Sigmoid colon (tissue), 7 donors: ENCODE results near the gene CAMKK1. TPM values are rescaled to one million over a fixed set of nuclear protein-coding genes. Genes with fewer than 3 reads are reported as not detected.

Experiments
- DNase-seq: peaks from one replicate; pipeline ENCODE4 v3.0.0-alpha.2; 2019
- H3K27ac ChIP-seq, 4 donors: fragments of 200-600 bp; sonication (generic); one replicate each; pipeline ENCODE4 v1.5.1; 2016 to 2019; ENCODE audit warnings: mild to moderate bottlenecking in 1 of 4
- H3K27me3 ChIP-seq, 3 donors: fragments of 200-600 bp; sonication (generic); one replicate each; pipeline ENCODE4 v1.5.1; 2019; ENCODE audit warnings: mild to moderate bottlenecking in 1 of 3
- H3K36me3 ChIP-seq, 4 donors: fragments of 200-600 bp; sonication (generic); one replicate each; pipeline ENCODE4 v1.5.1; 2016 to 2019
- H3K4me1 ChIP-seq, 4 donors: fragments of 200-600 bp; sonication (generic); one replicate each; pipeline ENCODE4 v1.5.1; 2017 to 2019
- H3K4me3 ChIP-seq, 4 donors: fragments of 200-600 bp; sonication (generic); one replicate each; pipeline ENCODE4 v1.5.1; 2017 to 2019; ENCODE audit warnings: mild to moderate bottlenecking in 2 of 4, moderate library complexity in 1 of 4
- H3K9me3 ChIP-seq, 4 donors: fragments of 200-600 bp in 3 of 4; sonication (generic) in 3 of 4; one replicate each; pipeline versions ENCODE4 v1.5.1 to v1.6.1; 2013 to 2019
- EP300 ChIP-seq, 4 donors: sonication (generic); formaldehyde crosslinking; IDR thresholded peaks; one replicate each; pipeline ENCODE4 v1.6.1; 2017; ENCODE audit warnings: antibody characterized with exemption in 4 of 4
- POLR2A ChIP-seq, 2 donors: fragments of 450-650 bp; IDR thresholded peaks; one replicate each; pipeline ENCODE4 v1.6.1; 2016; ENCODE audit warnings: antibody characterized with exemption in 2 of 2, mild to moderate bottlenecking in 2 of 2, moderate library complexity in 2 of 2
- POLR2AphosphoS5 ChIP-seq, 4 donors: sonication (generic); formaldehyde crosslinking; IDR thresholded peaks; one replicate each; pipeline ENCODE4 v1.6.1; 2017; ENCODE audit warnings: antibody characterized with exemption in 4 of 4
- WGBS, 2 donors: extraction: QIAGEN DNeasy Blood & Tissue Kit; methylation state at CpG; one replicate each; pipeline ENCODE4 v1.1.7; 2013; 5-methylcytosine and 5-hydroxymethylcytosine counted together
- intact Hi-C: fragments of 100-400 bp; cut with DNase I; formaldehyde crosslinking; loops from one replicate; pipeline ENCODE4 v1.15.1; 2023
- polyA plus RNA-seq, 3 donors: library from polyadenylated mRNA; stranded (reverse); fragments of 200-250 nt; gene quantifications; one replicate each; pipeline ENCODE4 v1.2.3, GENCODE V29; 2013
- total RNA-seq, 4 donors: library from RNA; depleted of rRNA; stranded (reverse); fragments of >200 nt; gene quantifications; one replicate each; pipeline ENCODE4 v1.1.0, GENCODE V29; 2016
- TF ChIP-seq, protein P1 (sequence below), 4 experiments: fragments of 450-650 bp in 3 of 4; fragments of 200-600 bp in 1 of 4; IDR thresholded peaks; one replicate each; pipeline ENCODE4 v1.5.1; 2016 to 2019; ENCODE audit warnings: antibody characterized with exemption in 4 of 4, mild to moderate bottlenecking in 3 of 4, moderate library complexity in 2 of 4
- donor health status: healthy with polysubstance abuse.
- donor health status: Bipolar disorder and iron deficiency.
- donor health status: healthy.

CAMKK1 gene
- total and polyA plus RNA-seq, 7 donors, result 0.92 to 12.8 (median 6.3) TPM

DNA sequence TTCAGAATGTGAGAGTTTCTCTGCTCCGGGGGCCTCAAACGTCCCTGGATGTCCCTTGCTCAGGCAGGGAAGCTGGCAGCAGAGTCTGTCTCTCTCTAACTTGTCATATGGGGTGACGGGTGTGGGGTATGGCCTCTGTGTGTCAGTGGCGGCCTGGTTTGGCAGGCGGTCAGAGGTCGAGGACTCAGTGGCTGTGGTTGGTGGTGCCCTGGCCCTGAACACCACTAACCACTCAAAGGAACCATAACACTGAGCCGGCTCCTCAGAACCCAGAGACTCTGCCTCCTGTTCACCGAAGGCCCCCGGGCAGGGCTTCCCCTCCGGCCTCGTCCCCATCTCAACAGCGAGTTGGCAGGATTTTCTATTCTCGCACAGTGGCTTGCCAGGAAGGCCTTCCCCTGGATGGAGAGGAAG, 22.7 kb upstream of the CAMKK1 start:
- TF ChIP-seq POLR2A (IDR thresholded peaks at IDR 0.05) (no peak), EP300 (IDR thresholded peaks at IDR 0.05) (no peak), POLR2AphosphoS5 (IDR thresholded peaks at IDR 0.05) (no peak)
- TF ChIP-seq, protein P1, sequence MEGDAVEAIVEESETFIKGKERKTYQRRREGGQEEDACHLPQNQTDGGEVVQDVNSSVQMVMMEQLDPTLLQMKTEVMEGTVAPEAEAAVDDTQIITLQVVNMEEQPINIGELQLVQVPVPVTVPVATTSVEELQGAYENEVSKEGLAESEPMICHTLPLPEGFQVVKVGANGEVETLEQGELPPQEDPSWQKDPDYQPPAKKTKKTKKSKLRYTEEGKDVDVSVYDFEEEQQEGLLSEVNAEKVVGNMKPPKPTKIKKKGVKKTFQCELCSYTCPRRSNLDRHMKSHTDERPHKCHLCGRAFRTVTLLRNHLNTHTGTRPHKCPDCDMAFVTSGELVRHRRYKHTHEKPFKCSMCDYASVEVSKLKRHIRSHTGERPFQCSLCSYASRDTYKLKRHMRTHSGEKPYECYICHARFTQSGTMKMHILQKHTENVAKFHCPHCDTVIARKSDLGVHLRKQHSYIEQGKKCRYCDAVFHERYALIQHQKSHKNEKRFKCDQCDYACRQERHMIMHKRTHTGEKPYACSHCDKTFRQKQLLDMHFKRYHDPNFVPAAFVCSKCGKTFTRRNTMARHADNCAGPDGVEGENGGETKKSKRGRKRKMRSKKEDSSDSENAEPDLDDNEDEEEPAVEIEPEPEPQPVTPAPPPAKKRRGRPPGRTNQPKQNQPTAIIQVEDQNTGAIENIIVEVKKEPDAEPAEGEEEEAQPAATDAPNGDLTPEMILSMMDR (IDR thresholded peaks at IDR 0.05), result no peak
- H3K4me1 ChIP-seq, result peaks cover 0 to 28% (median 11%) of the 10 kb centered on the region in 4 donors
- H3K27me3 ChIP-seq, result no peaks in the 10 kb centered on the region
- no peak for DNase-seq
- intact Hi-C loops, result loop anchor here (10.0 kb wide), 1 partner anchor 181 kb away; no protein-coding TSS in a partner anchor
- peak overlapping the region in 2 of 4 donors; percentile 35 to 37 for H3K4me3 ChIP-seq
- H3K36me3 ChIP-seq, result no peaks in the 10 kb centered on the region
- H3K27ac ChIP-seq, result peak overlapping the region in 3 of 4 donors; percentile 71 to 75 (median 73)
- 61 to 80% methylated on average over 13 of the region's 13 CpGs for WGBS, 2 donors
- no peaks in the 10 kb centered on the region for H3K9me3 ChIP-seq

DNA sequence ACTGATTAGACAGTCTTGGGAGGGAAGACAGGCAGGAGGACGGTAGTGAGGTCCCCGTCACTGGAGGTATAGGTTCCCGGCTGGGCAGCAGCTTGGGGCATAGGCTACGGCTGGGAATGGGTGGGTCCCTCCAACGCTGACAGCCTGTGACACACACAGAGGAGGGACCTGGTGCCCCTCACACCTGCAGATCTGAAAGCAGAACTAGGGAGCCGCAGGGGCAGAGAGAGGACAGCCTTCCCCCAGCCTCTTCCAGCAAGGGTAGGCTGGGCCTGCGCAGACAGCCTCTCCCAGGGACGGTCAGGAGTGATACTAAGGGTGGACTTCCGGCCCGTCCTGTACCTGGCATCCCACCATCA, 21.4 kb upstream of the CAMKK1 start:
- TF ChIP-seq POLR2AphosphoS5 (IDR thresholded peaks at IDR 0.05), result no peak
- TF ChIP-seq, protein P1 (IDR thresholded peaks at IDR 0.05), result no peak
- TF ChIP-seq EP300 (IDR thresholded peaks at IDR 0.05), result no peak
- no peak for TF ChIP-seq POLR2A (IDR thresholded peaks at IDR 0.05)
- H3K4me3 ChIP-seq, result peak overlapping the region in 2 of 4 donors; percentile 35 to 37
- no peaks in the 10 kb centered on the region for H3K9me3 ChIP-seq
- no peak for DNase-seq
- peak overlapping the region; percentile 45 to 75 (median 60) for H3K27ac ChIP-seq
- H3K4me1 ChIP-seq, result peaks cover 0 to 26% (median 11%) of the 10 kb centered on the region in 4 donors
- intact Hi-C loops, result loop anchor here (10.0 kb wide), 1 partner anchor 179 kb away; no protein-coding TSS in a partner anchor
- H3K27me3 ChIP-seq, result no peaks in the 10 kb centered on the region
- 62 to 74% methylated on average over 10 of the region's 10 CpGs for WGBS, 2 donors
- no peaks in the 10 kb centered on the region for H3K36me3 ChIP-seq

DNA sequence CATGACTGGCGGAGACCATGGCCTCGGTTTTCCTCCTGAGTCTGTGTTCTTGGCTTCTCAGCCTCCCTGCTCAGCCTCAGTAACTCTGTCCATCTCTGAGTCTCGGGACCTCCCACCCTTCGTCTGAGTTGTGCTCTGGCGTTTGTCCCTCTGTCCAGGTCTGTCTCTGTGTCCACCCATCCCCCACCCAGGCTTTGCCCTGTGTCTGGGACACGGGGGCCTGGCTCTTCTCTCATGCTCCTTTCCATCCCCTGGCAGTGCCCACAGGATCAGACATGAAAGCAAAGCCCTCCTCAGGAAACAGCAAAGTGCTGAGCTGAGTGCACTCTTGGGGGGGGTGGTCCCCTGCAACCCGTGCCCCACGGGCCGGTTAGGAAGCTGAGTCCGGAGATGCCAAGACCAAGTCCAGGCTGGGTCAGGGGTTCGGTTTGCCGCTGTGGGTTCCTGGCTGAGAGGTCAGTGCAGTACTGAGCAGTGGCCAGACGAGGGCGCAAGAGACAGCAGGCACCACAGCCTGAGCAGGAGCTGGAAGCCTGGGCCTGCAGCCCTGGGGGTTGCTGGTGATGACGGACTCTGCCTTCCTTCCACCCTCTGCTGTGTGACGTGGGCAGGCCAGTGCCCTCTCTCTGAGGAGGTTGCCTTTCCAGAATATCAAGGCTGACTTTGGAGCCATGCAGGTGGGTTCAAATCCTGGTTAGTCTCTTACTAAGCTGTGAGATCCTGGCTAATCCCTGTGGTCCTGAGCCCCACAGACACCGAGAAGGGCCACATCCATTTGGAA, 20.9 kb upstream of the CAMKK1 start:
- 26 to 29% methylated on average over 17 of the region's 17 CpGs for WGBS, 2 donors
- peaks cover 0 to 21% (median 9%) of the 10 kb centered on the region in 4 donors for H3K4me1 ChIP-seq
- no peaks in the 10 kb centered on the region for H3K9me3 ChIP-seq
- TF ChIP-seq, protein P1 (IDR thresholded peaks at IDR 0.05), result peak; percentile 86 to 98 (median 96)
- TF ChIP-seq EP300 (IDR thresholded peaks at IDR 0.05), result no peak
- TF ChIP-seq POLR2A (IDR thresholded peaks at IDR 0.05), result no peak
- TF ChIP-seq POLR2AphosphoS5 (IDR thresholded peaks at IDR 0.05), result peak in 1 of 4 donors; percentile 23
- no peaks in the 10 kb centered on the region for H3K36me3 ChIP-seq
- H3K4me3 ChIP-seq, result peak overlapping the region in 2 of 4 donors; percentile 35 to 37
- intact Hi-C loops, result loop anchor here (1.0 to 10.0 kb wide), 3 partner anchors 47 to 179 kb away; no protein-coding TSS in a partner anchor
- H3K27me3 ChIP-seq, result no peaks in the 10 kb centered on the region
- H3K27ac ChIP-seq, result peak overlapping the region; percentile 45 to 75 (median 60)
- peak; percentile 88 for DNase-seq

DNA sequence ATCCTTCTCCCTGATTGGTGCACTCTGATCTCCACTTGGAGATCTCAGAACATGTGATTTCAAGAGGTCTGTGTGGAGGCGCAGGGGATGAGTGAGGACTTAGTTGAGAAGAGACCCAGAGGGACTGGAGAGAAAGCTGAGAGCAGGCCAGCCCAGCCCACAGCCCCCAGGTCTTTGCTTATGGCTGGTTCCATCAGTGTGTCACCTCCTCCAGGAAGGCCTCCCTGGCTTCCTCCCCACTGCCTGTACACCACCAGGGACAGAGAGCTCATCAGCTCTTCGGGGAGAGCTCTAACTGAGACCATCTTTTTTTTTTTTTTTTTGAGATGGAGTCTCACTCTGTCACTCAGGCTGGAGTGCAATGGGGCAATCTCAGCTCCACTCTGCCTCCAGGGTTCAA, 20.0 kb upstream of the CAMKK1 start:
- 92 to 96% methylated on average over 2 of the region's 2 CpGs for WGBS, 2 donors
- Histone ChIP-seq H3K27me3 (no peaks in the 10 kb centered on the region), H3K4me3 (no peak overlapping the region), H3K27ac (no peak overlapping the region), H3K36me3 (no peaks in the 10 kb centered on the region), H3K4me1 (peaks cover 0 to 19% (median 9%) of the 10 kb centered on the region in 4 donors), H3K9me3 (no peaks in the 10 kb centered on the region)
- TF ChIP-seq, protein P1 (IDR thresholded peaks at IDR 0.05), result no peak
- TF ChIP-seq POLR2A (IDR thresholded peaks at IDR 0.05) (no peak), POLR2AphosphoS5 (IDR thresholded peaks at IDR 0.05) (no peak), EP300 (IDR thresholded peaks at IDR 0.05) (no peak)
- no peak for DNase-seq
- intact Hi-C loops, result loop anchor here (1.0 to 10.0 kb wide), 3 partner anchors 46 to 178 kb away; no protein-coding TSS in a partner anchor
